AG04450 (cell line): ENCODE data around the gene WNT3. TPM values are rescaled to one million over a fixed set of nuclear protein-coding genes. Genes with fewer than 3 reads are reported as not detected.

Source experiments
- CTCF ChIA-PET: fragments of 300-600, 350-600 bp; formaldehyde crosslinking; extraction: SDS; loops from one replicate; lab custom pipeline; 2022; ENCODE audit warnings: antibody characterized with exemption, inconsistent platforms; lab: Charles Lee
- POLR2A ChIA-PET: fragments of 350-600 bp; formaldehyde crosslinking; extraction: SDS; loops from one replicate; lab custom pipeline; 2021; ENCODE audit warnings: antibody characterized with exemption, inconsistent platforms; lab: Yijun Ruan, JAX
- DNase-seq: peaks from one replicate; pipeline ENCODE4 v3.0.0-alpha.2; 2011; ENCODE audit warnings: low read depth, low spot score
- H3K27ac ChIP-seq: one replicate; pipeline ENCODE4 v1.5.1; 2012; ENCODE audit warnings: low read depth, low read length, control low read depth
- H3K27me3 ChIP-seq: one replicate; pipeline ENCODE4 v1.6.0; 2012; ENCODE audit warnings: low read length; ENCODE audit not compliant: control insufficient read depth, insufficient read depth
- H3K4me3 ChIP-seq: 2 replicates; pipeline ENCODE4 v1.5.1; 2011; ENCODE audit warnings: mild to moderate bottlenecking, low read depth, low read length, control low read depth
- H3K9me3 ChIP-seq: 2 replicates; pipeline ENCODE4 v1.5.1; 2012; ENCODE audit warnings: low read length; ENCODE audit not compliant: control insufficient read depth, insufficient read depth
- polyA plus RNA-seq: library from polyadenylated mRNA; depleted of rRNA; stranded (reverse); fragments of >200 nt; gene quantifications from 2 replicates; pipeline ENCODE4 v1.2.3, GENCODE V29; 2011
- TF ChIP-seq, protein P1 (sequence below): IDR thresholded peaks from 2 replicates; pipeline ENCODE4 v1.5.1; 2011; ENCODE audit warnings: low read depth, low read length, control low read depth, inconsistent platforms

Gene WNT3
- polyA plus RNA-seq, 1 experiment, result 1.4 TPM

DNA sequence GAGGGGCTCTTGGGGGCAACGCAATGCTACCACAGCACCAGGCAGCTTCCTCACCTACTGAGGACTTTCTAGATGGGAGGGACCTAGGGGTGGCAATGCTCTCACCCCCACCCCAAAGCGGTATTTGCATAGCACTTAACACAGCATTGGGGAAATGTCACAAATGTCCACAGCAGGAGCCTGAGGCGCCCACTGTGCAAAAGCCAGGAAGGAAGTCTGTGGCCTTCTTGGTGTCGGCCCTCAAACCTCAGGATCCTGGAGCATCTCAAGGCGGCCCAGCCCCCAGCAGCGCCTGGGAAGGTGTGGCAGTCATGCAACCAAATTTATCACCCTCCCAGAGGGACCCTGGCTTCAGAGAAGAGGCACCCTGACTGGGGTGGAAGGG, 45.3 kb downstream of the WNT3 start:
- ChIA-PET POLR2A (no interaction called here), CTCF (interaction anchor here (0.6 kb wide), 1 partner anchor 185 kb away, joined by 4 read pairs; no protein-coding TSS in a partner anchor)
- TF ChIP-seq, protein P1, sequence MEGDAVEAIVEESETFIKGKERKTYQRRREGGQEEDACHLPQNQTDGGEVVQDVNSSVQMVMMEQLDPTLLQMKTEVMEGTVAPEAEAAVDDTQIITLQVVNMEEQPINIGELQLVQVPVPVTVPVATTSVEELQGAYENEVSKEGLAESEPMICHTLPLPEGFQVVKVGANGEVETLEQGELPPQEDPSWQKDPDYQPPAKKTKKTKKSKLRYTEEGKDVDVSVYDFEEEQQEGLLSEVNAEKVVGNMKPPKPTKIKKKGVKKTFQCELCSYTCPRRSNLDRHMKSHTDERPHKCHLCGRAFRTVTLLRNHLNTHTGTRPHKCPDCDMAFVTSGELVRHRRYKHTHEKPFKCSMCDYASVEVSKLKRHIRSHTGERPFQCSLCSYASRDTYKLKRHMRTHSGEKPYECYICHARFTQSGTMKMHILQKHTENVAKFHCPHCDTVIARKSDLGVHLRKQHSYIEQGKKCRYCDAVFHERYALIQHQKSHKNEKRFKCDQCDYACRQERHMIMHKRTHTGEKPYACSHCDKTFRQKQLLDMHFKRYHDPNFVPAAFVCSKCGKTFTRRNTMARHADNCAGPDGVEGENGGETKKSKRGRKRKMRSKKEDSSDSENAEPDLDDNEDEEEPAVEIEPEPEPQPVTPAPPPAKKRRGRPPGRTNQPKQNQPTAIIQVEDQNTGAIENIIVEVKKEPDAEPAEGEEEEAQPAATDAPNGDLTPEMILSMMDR, result no peak
- no peak overlapping the region for H3K4me3 ChIP-seq
- no peak overlapping the region for H3K27ac ChIP-seq
- no peaks in the 10 kb centered on the region; the same call in 1 of the 2 replicates for H3K9me3 ChIP-seq
- H3K27me3 ChIP-seq, result peaks cover 8% of the 10 kb centered on the region
- DNase-seq, result no peak

DNA sequence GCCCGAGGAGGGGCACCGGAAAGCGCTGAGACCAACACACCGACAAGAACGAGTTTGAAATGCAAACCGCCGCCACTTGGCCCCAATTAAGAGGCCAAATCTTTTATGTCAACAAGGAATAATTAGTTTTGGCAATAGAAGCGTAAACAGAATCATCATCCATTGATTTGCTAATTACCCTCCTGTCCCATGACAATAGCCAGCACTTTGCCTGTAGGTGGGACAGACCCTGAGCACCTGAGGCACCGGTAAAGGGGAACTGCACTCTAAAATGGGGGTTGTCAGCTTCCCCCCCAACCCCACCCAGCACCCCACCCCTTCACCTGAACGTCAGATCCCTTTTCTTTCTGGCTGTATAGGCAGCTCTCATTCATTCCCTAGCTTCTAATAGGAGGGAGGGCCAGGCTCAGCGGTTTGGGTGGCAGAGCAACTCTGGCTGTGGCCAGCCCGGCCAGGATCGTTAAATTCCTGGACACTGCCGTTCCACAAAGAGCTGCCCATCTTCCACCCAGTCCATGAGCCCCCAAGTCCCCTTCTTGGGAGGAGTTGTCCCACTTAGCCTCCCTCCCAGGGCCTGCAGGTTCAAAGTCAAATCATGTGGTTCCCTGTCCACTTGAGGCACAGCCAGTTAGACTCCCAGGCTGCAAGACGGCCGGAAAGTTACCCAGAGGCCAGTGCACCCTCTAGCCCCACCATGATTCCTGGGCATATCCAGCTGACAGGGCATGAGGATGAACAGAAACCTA, 45.8 kb downstream of the WNT3 start:
- TF ChIP-seq, protein P1, result no peak
- Histone ChIP-seq H3K9me3 (no peaks in the 10 kb centered on the region; the same call in 1 of the 2 replicates), H3K27ac (no peak overlapping the region), H3K27me3 (peaks cover 3% of the 10 kb centered on the region), H3K4me3 (no peak overlapping the region)
- ChIA-PET CTCF (interaction anchor here (0.6 kb wide), 1 partner anchor 186 kb away, joined by 4 read pairs; no protein-coding TSS in a partner anchor), POLR2A (interaction anchor here (0.6 kb wide), 1 partner anchor 1625 kb away, joined by 7 read pairs; the partner anchor contains the start of gene HEXIM1)
- no peak for DNase-seq

DNA sequence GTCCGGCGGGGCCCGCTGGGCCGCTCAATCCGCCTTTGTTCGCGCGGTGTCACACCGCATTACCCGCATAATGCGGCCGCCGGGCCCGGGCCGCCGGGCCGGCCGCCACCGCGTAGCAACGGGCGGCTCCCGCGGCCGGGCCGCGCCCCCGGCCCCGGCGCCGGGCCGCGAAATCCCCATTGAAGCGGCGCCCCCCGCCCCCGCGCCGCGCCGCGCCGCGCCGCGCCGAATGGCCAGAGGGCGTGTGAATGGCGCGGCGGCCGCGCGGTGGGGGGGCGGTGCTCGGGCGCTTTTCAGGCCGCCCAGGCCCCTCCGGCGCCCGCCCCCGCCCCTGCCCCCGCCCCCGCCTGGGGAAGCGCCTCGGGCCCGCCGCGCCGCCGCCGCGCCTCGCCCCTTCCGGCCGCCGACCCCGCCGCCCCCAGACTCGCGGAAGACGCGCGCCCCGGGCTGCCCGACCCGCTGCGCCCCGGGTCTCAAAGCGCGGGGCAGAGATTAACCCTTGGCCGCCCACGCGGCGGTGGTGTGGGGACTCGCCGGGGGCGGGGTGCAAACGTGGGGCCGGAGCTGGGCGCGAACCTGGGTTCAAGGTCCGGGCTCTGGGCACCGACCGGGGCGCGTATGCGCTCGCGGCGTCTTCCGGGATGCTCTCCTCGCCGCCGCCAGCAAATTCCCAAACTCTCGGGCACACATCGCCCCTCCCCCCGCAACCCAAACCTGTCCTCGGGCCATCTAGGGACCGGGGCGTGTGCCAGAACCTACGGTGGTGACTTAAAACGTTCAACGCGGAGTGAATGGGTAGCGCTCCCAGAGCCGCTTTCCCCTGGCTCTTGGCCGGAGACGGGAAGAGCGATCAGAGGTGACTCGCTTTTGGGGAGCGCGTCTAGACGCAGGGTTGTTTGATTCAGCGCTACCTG, 46.7 kb downstream of the WNT3 start:
- Histone ChIP-seq H3K27me3 (peaks cover 3% of the 10 kb centered on the region), H3K9me3 (no peaks in the 10 kb centered on the region; the same call in 1 of the 2 replicates), H3K27ac (no peak overlapping the region), H3K4me3 (peak overlapping the region; percentile 52)
- TF ChIP-seq, protein P1, result no peak
- no peak for DNase-seq
- ChIA-PET CTCF (no interaction called here), POLR2A (interaction anchor here (0.6 to 1.0 kb wide), 2 partner anchors 41 to 1624 kb away, joined by 4 to 7 read pairs; partner anchors contain the start of gene HEXIM1)

DNA sequence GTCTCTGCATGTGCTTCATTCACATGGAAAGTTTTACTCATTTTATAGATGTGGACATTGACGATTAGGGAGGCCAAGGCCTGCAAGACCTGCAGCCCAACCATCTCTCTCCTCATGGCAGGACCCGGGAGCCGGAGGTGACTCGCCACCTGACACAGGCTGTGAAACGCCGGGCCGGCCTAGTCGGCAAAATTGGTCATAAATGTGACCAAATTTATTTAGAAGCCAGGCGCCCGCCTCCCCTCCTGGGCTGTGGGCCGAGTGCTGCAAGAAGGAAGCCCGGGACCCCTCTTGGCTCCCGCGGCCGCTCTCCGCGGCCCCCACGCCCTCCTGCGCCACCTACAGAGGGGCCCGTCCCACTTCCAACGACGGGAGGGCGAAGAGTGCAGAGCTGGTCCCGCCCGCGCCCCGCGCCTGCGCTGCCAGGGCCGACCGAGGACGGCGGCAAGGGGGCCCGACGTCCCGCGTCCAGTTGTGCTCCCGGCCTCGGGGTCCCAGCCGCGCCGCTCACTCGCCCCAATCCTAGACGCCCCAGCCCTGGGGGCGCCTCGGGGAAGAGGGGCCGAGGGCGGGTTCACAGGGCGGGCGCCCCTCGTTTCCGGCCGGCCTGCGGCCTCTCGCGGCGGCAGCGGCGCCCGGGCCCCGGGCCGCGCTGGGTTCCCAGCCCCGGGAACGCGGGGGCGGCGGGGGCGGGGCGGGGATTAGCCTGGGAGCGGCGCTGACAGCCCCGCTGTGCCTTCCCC, 47.5 kb downstream of the WNT3 start:
- ChIA-PET POLR2A (interaction anchor here (0.7 to 1.0 kb wide), 2 partner anchors 42 to 54 kb away, joined by 3 to 4 read pairs; no protein-coding TSS in a partner anchor), CTCF (no interaction called here)
- H3K4me3 ChIP-seq, result peak overlapping the region; percentile 49
- TF ChIP-seq, protein P1, result no peak
- H3K27ac ChIP-seq, result no peak overlapping the region
- no peak for DNase-seq
- no peaks in the 10 kb centered on the region for H3K27me3 ChIP-seq
- no peaks in the 10 kb centered on the region; the same call in 1 of the 2 replicates for H3K9me3 ChIP-seq
